Activated naive CD8-positive, alpha-beta T cell (primary cell): ENCODE results near the gene TNFAIP8.

ENCODE experiments used
- H3K27ac Mint-ChIP-seq: one replicate; pipeline ENCODE4 v1.8.0; 2021; ENCODE audit warnings: mixed read lengths
- H3K27me3 Mint-ChIP-seq: one replicate; pipeline ENCODE4 v1.8.0; 2021; ENCODE audit warnings: mixed read lengths
- H3K36me3 Mint-ChIP-seq: one replicate; pipeline ENCODE4 v1.8.0; 2021; ENCODE audit warnings: mixed read lengths
- H3K4me1 Mint-ChIP-seq: one replicate; pipeline ENCODE4 v1.8.0; 2021; ENCODE audit warnings: low read depth, mixed read lengths
- H3K4me3 Mint-ChIP-seq: one replicate; pipeline ENCODE4 v1.8.0; 2021; ENCODE audit warnings: mild to moderate bottlenecking, mixed read lengths
- H3K9me3 Mint-ChIP-seq: one replicate; pipeline ENCODE4 v1.8.0; 2021; ENCODE audit warnings: low read depth, mixed read lengths

TNFAIP8 gene

GRCh38 chr5:119363271-119363670 is 7.5 kb downstream of the TNFAIP8 start:
- Mint-ChIP-seq H3K4me1 (peaks cover 98% of the 10 kb centered on the region), H3K36me3 (peaks cover 55% of the 10 kb centered on the region), H3K9me3 (peaks cover 4% of the 10 kb centered on the region), H3K27ac (peak overlapping the region; percentile 94), H3K4me3 (peak overlapping the region; percentile 99), H3K27me3 (no peaks in the 10 kb centered on the region)

- H3K9me3 Mint-ChIP-seq, result peaks cover 4% of the 10 kb centered on the region
- peak overlapping the region; percentile 99 for H3K4me3 Mint-ChIP-seq
- peaks cover 49% of the 10 kb centered on the region for H3K36me3 Mint-ChIP-seq
- peaks cover 97% of the 10 kb centered on the region for H3K4me1 Mint-ChIP-seq
- H3K27me3 Mint-ChIP-seq, result no peaks in the 10 kb centered on the region
- peak overlapping the region; percentile 94 for H3K27ac Mint-ChIP-seq
Observed at GRCh38 chr5:119363936-119364335, 8.1 kb downstream of the TNFAIP8 start.

GRCh38 chr5:119365847-119366539 is 10.2 kb downstream of the TNFAIP8 start:
- Mint-ChIP-seq H3K36me3 (peaks cover 46% of the 10 kb centered on the region), H3K4me1 (peaks cover 97% of the 10 kb centered on the region), H3K4me3 (peak overlapping the region; percentile 84), H3K27ac (peak overlapping the region; percentile 99), H3K9me3 (peaks cover 4% of the 10 kb centered on the region), H3K27me3 (no peaks in the 10 kb centered on the region)

- Mint-ChIP-seq H3K36me3 (peaks cover 46% of the 10 kb centered on the region), H3K9me3 (peaks cover 4% of the 10 kb centered on the region), H3K27me3 (no peaks in the 10 kb centered on the region), H3K4me1 (peaks cover 97% of the 10 kb centered on the region), H3K4me3 (peak overlapping the region; percentile 84), H3K27ac (peak overlapping the region; percentile 99)
Observed at GRCh38 chr5:119366540-119366881, 10.7 kb downstream of the TNFAIP8 start.

- peak overlapping the region; percentile 84 for H3K4me3 Mint-ChIP-seq
- no peaks in the 10 kb centered on the region for H3K27me3 Mint-ChIP-seq
- peaks cover 88% of the 10 kb centered on the region for H3K4me1 Mint-ChIP-seq
- peaks cover 37% of the 10 kb centered on the region for H3K36me3 Mint-ChIP-seq
- H3K9me3 Mint-ChIP-seq, result no peaks in the 10 kb centered on the region
- peak overlapping the region; percentile 99 for H3K27ac Mint-ChIP-seq
Observed at GRCh38 chr5:119367502-119368237, 11.9 kb downstream of the TNFAIP8 start.

GRCh38 chr5:119368238-119368630 is 12.4 kb downstream of the TNFAIP8 start:
- peak overlapping the region; percentile 99 for H3K27ac Mint-ChIP-seq
- peaks cover 38% of the 10 kb centered on the region for H3K36me3 Mint-ChIP-seq
- peaks cover 86% of the 10 kb centered on the region for H3K4me1 Mint-ChIP-seq
- H3K9me3 Mint-ChIP-seq, result no peaks in the 10 kb centered on the region
- no peaks in the 10 kb centered on the region for H3K27me3 Mint-ChIP-seq
- H3K4me3 Mint-ChIP-seq, result peak overlapping the region; percentile 84

- Mint-ChIP-seq H3K9me3 (no peaks in the 10 kb centered on the region), H3K36me3 (peaks cover 31% of the 10 kb centered on the region)
Observed at GRCh38 chr5:119370486-119370885, 14.7 kb downstream of the TNFAIP8 start.

GRCh38 chr5:119371146-119371545 is 15.3 kb downstream of the TNFAIP8 start:
- Mint-ChIP-seq H3K27ac (peak overlapping the region; percentile 90), H3K27me3 (no peaks in the 10 kb centered on the region), H3K9me3 (no peaks in the 10 kb centered on the region), H3K4me1 (peaks cover 75% of the 10 kb centered on the region), H3K4me3 (peak overlapping the region; percentile 50), H3K36me3 (peaks cover 28% of the 10 kb centered on the region)

More at GRCh38 chr5:119370486-119370885, 14.7 kb downstream of the TNFAIP8 start:
- peaks cover 81% of the 10 kb centered on the region for H3K4me1 Mint-ChIP-seq
- no peaks in the 10 kb centered on the region for H3K27me3 Mint-ChIP-seq
- peak overlapping the region; percentile 84 for H3K4me3 Mint-ChIP-seq
- peak overlapping the region; percentile 99 for H3K27ac Mint-ChIP-seq

GRCh38 chr5:119373449-119373858 is 17.6 kb downstream of the TNFAIP8 start:
- Mint-ChIP-seq H3K4me1 (peaks cover 72% of the 10 kb centered on the region), H3K27me3 (no peaks in the 10 kb centered on the region), H3K4me3 (peak overlapping the region; percentile 48), H3K9me3 (no peaks in the 10 kb centered on the region), H3K36me3 (peaks cover 28% of the 10 kb centered on the region), H3K27ac (peak overlapping the region; percentile 82)

- H3K27ac Mint-ChIP-seq, result peak overlapping the region; percentile 88
- H3K4me3 Mint-ChIP-seq, result no peak overlapping the region
- peaks cover 70% of the 10 kb centered on the region for H3K4me1 Mint-ChIP-seq
Observed at GRCh38 chr5:119374901-119375300, 19.1 kb downstream of the TNFAIP8 start.

GRCh38 chr5:119377066-119377465 is 21.2 kb downstream of the TNFAIP8 start:
- Mint-ChIP-seq H3K9me3 (no peaks in the 10 kb centered on the region), H3K27me3 (no peaks in the 10 kb centered on the region), H3K27ac (peak overlapping the region; percentile 78), H3K4me3 (no peak overlapping the region), H3K36me3 (peaks cover 20% of the 10 kb centered on the region), H3K4me1 (peaks cover 66% of the 10 kb centered on the region)

More at GRCh38 chr5:119374901-119375300, 19.1 kb downstream of the TNFAIP8 start:
- H3K27me3 Mint-ChIP-seq, result no peaks in the 10 kb centered on the region
- H3K9me3 Mint-ChIP-seq, result no peaks in the 10 kb centered on the region
- H3K36me3 Mint-ChIP-seq, result peaks cover 28% of the 10 kb centered on the region

- H3K9me3 Mint-ChIP-seq, result no peaks in the 10 kb centered on the region
- H3K4me1 Mint-ChIP-seq, result peaks cover 71% of the 10 kb centered on the region
- peak overlapping the region; percentile 96 for H3K27ac Mint-ChIP-seq
- H3K27me3 Mint-ChIP-seq, result no peaks in the 10 kb centered on the region
- peak overlapping the region; percentile 59 for H3K4me3 Mint-ChIP-seq
- peaks cover 19% of the 10 kb centered on the region for H3K36me3 Mint-ChIP-seq
Observed at GRCh38 chr5:119378075-119378700, 22.4 kb downstream of the TNFAIP8 start.

- Mint-ChIP-seq H3K4me3 (peak overlapping the region; percentile 46), H3K27me3 (no peaks in the 10 kb centered on the region), H3K9me3 (no peaks in the 10 kb centered on the region), H3K36me3 (peaks cover 19% of the 10 kb centered on the region), H3K4me1 (peaks cover 72% of the 10 kb centered on the region), H3K27ac (peak overlapping the region; percentile 96)
Observed at GRCh38 chr5:119379096-119379495, 23.3 kb downstream of the TNFAIP8 start.

GRCh38 chr5:119379942-119380547 is 24.2 kb downstream of the TNFAIP8 start:
- no peaks in the 10 kb centered on the region for H3K9me3 Mint-ChIP-seq
- H3K36me3 Mint-ChIP-seq, result peaks cover 20% of the 10 kb centered on the region
- H3K27me3 Mint-ChIP-seq, result no peaks in the 10 kb centered on the region
- peak overlapping the region; percentile 59 for H3K4me3 Mint-ChIP-seq
- H3K27ac Mint-ChIP-seq, result peak overlapping the region; percentile 96
- peaks cover 76% of the 10 kb centered on the region for H3K4me1 Mint-ChIP-seq

GRCh38 chr5:119382169-119382568 is 26.4 kb downstream of the TNFAIP8 start:
- Mint-ChIP-seq H3K36me3 (peaks cover 27% of the 10 kb centered on the region), H3K9me3 (no peaks in the 10 kb centered on the region), H3K4me3 (peak overlapping the region; percentile 38), H3K27ac (peak overlapping the region; percentile 93), H3K4me1 (peaks cover 85% of the 10 kb centered on the region), H3K27me3 (no peaks in the 10 kb centered on the region)
